IMR-90 (cell line): Measurements from ENCODE around the gene FKBP4. TPM values are rescaled to one million over a fixed set of nuclear protein-coding genes. Genes with fewer than 3 reads are reported as not detected.

ENCODE experiments used
- ATAC-seq: fragments of 200-7000 bp; cut with Tn5 transposase; 2 replicates; pipeline ENCODE4 v1.9.1; 2020; ENCODE audit warnings: low read depth, mild to moderate bottlenecking, moderate library complexity
- BruUV-seq: library from RNA; stranded (reverse); fragments of 400-500 nt; replicated peaks from 2 replicates; lab custom pipeline; 2021; lab: Mats Ljungman, UMichigan
- CTCF ChIA-PET: fragments of 300-600 bp; formaldehyde crosslinking; extraction: SDS; loops from one replicate; lab custom pipeline; 2021; ENCODE audit warnings: antibody characterized with exemption; lab: Yijun Ruan, JAX
- POLR2A ChIA-PET: fragments of 300-600 bp; sonication (Branson Sonifier 250); formaldehyde crosslinking; loops from one replicate; lab custom pipeline; 2022; ENCODE audit warnings: antibody characterized with exemption; ENCODE audit not compliant: unreplicated experiment; lab: Charles Lee
- DNase-seq: peaks from one replicate; pipeline ENCODE4 v3.0.0; 2013
- H2AFZ ChIP-seq: replicated peaks from 2 replicates; pipeline ENCODE3; 2013; ENCODE audit warnings: low read length, mild to moderate bottlenecking; ENCODE audit not compliant: poor library complexity
- H2AK5ac ChIP-seq: 2 replicates; pipeline ENCODE4 v1.6.1; 2013; ENCODE audit warnings: low read depth, low read length, inconsistent platforms
- H2AK9ac ChIP-seq: replicated peaks from 2 replicates; pipeline ENCODE3; 2013; ENCODE audit warnings: mild to moderate bottlenecking, low read depth, low read length, moderate library complexity; ENCODE audit not compliant: poor library complexity
- H2BK120ac ChIP-seq: 2 replicates; pipeline ENCODE4 v1.6.1; 2013; ENCODE audit warnings: low read depth, low read length, inconsistent platforms
- H2BK15ac ChIP-seq: 3 replicates; pipeline ENCODE4 v1.6.1; 2013; ENCODE audit warnings: low read depth, low read length, inconsistent platforms
- H2BK20ac ChIP-seq: 2 replicates; pipeline ENCODE4 v1.6.1; 2013; ENCODE audit warnings: low read depth, mild to moderate bottlenecking, inconsistent platforms, low read length, moderate library complexity
- H2BK5ac ChIP-seq: 2 replicates; pipeline ENCODE4 v1.6.1; 2013; ENCODE audit warnings: mild to moderate bottlenecking, low read depth, low read length, inconsistent platforms; ENCODE audit not compliant: poor library complexity, severe bottlenecking
- H3K14ac ChIP-seq: replicated peaks from 2 replicates; pipeline ENCODE4 v1.6.1; 2013; ENCODE audit warnings: low read depth, low read length, inconsistent platforms
- H3K18ac ChIP-seq: 2 replicates; pipeline ENCODE4 v1.6.1; 2013; ENCODE audit warnings: low read depth, low read length, control low read depth
- H3K23ac ChIP-seq: 2 replicates; pipeline ENCODE4 v1.6.1; 2013; ENCODE audit warnings: low read depth, low read length, inconsistent platforms
- H3K27ac ChIP-seq: 2 replicates; pipeline ENCODE4 v1.5.1; 2013; ENCODE audit warnings: mild to moderate bottlenecking, control low read depth, low read length; ENCODE audit not compliant: insufficient read depth
- H3K27me3 ChIP-seq: 2 replicates; pipeline ENCODE4 v1.6.1; 2013; ENCODE audit warnings: low read length; ENCODE audit not compliant: control insufficient read depth, insufficient read depth
- H3K36me3 ChIP-seq: 2 replicates; pipeline ENCODE4 v1.6.1; 2013; ENCODE audit warnings: low read length, mixed read lengths; ENCODE audit not compliant: control insufficient read depth, insufficient read depth
- H3K4ac ChIP-seq: 2 replicates; pipeline ENCODE4 v1.6.1; 2013; ENCODE audit warnings: low read depth, low read length, inconsistent platforms
- H3K4me1 ChIP-seq: 2 replicates; pipeline ENCODE4 v1.6.1; 2013; ENCODE audit warnings: low read length, mixed read lengths; ENCODE audit not compliant: control insufficient read depth, insufficient read depth
- H3K4me2 ChIP-seq: 2 replicates; pipeline ENCODE4 v1.6.1; 2013; ENCODE audit warnings: low read depth, mild to moderate bottlenecking, control low read depth, low read length, moderate library complexity
- H3K4me3 ChIP-seq: 2 replicates; pipeline ENCODE4 v1.5.1; 2013; ENCODE audit warnings: low read depth, mild to moderate bottlenecking, control low read depth, low read length, moderate library complexity; ENCODE audit not compliant: insufficient read depth
- H3K56ac ChIP-seq: 2 replicates; pipeline ENCODE4 v1.6.1; 2013; ENCODE audit warnings: low read length, inconsistent platforms; ENCODE audit not compliant: insufficient read depth; ENCODE audit errors: extremely low read depth
- H3K79me1 ChIP-seq, 2 experiments: 2 replicates each; pipeline ENCODE4 v1.6.1; 2013; ENCODE audit warnings: low read length in 2 of 2, inconsistent platforms in 1 of 2, low read depth in 1 of 2
- H3K9ac ChIP-seq: 2 replicates; pipeline ENCODE4 v1.6.1; 2013; ENCODE audit warnings: low read depth, low read length, control low read depth
- H3K9me1 ChIP-seq: 2 replicates; pipeline ENCODE4 v1.6.1; 2013; ENCODE audit warnings: low read length, inconsistent platforms; ENCODE audit not compliant: insufficient read depth
- H3K9me3 ChIP-seq: 2 replicates; pipeline ENCODE4 v1.6.1; 2013; ENCODE audit warnings: low read length; ENCODE audit not compliant: control insufficient read depth, insufficient read depth
- H4K20me1 ChIP-seq: 2 replicates; pipeline ENCODE4 v1.6.1; 2013; ENCODE audit warnings: low read length, inconsistent platforms; ENCODE audit not compliant: insufficient read depth
- H4K5ac ChIP-seq: 2 replicates; pipeline ENCODE4 v1.6.1; 2013; ENCODE audit warnings: mild to moderate bottlenecking, low read depth, low read length, control low read depth
- H4K8ac ChIP-seq, 2 experiments: 2 replicates each; pipeline ENCODE4 v1.6.1; 2013; ENCODE audit warnings: low read depth in 2 of 2, low read length in 2 of 2, control low read depth in 1 of 2, inconsistent platforms in 1 of 2
- H4K91ac ChIP-seq: 2 replicates; pipeline ENCODE4 v1.6.1; 2013; ENCODE audit warnings: low read depth, low read length, inconsistent platforms; ENCODE audit not compliant: insufficient read depth
- CEBPB ChIP-seq: IDR thresholded peaks from 2 replicates; pipeline ENCODE4 v1.6.1; 2012; ENCODE audit warnings: low read depth, low read length, improper control_type of control experiment
- CHD1 ChIP-seq: IDR thresholded peaks from 2 replicates; pipeline ENCODE4 v1.6.1; 2012; ENCODE audit warnings: low read depth, low read length, improper control_type of control experiment
- CTCF ChIP-seq: conservative IDR thresholded peaks from 2 replicates; pipeline ENCODE4 v1.5.1; 2012; ENCODE audit warnings: mild to moderate bottlenecking, low read depth, low read length, improper control_type of control experiment
- ELK1 ChIP-seq: fragments of 150-350 bp; IDR thresholded peaks from 2 replicates; pipeline ENCODE4 v1.6.1; 2016; ENCODE audit warnings: low read depth, mild to moderate bottlenecking, low read length, moderate library complexity, borderline replicate concordance
- FOS ChIP-seq: fragments of 150-350 bp; IDR thresholded peaks from 2 replicates; pipeline ENCODE4 v1.6.1; 2016; ENCODE audit warnings: low read depth, low read length
- MXI1 ChIP-seq: IDR thresholded peaks from 2 replicates; pipeline ENCODE4 v1.6.1; 2012; ENCODE audit warnings: low read depth, mild to moderate bottlenecking, low read length, moderate library complexity, borderline replicate concordance
- POLR2A ChIP-seq: IDR thresholded peaks from 2 replicates; pipeline ENCODE4 v1.6.1; 2012; ENCODE audit warnings: mild to moderate bottlenecking, low read depth, low read length
- RAD21 ChIP-seq: IDR thresholded peaks from 2 replicates; pipeline ENCODE4 v1.6.1; 2012; ENCODE audit warnings: low read length, improper control_type of control experiment
- RFX5 ChIP-seq: IDR thresholded peaks from 2 replicates; pipeline ENCODE4 v1.8.0; 2012; ENCODE audit warnings: low read depth, mild to moderate bottlenecking, low read length, moderate library complexity
- SMC3 ChIP-seq: fragments of 150-350 bp; IDR thresholded peaks from 2 replicates; pipeline ENCODE4 v1.6.1; 2016; ENCODE audit warnings: low read depth, mild to moderate bottlenecking, antibody characterized with exemption, low read length, moderate library complexity
- USF2 ChIP-seq: fragments of 150-350 bp; IDR thresholded peaks from 2 replicates; pipeline ENCODE4 v1.6.1; 2017; ENCODE audit warnings: mild to moderate bottlenecking, antibody characterized with exemption, low read length, low read depth
- WGBS, 2 experiments: methylation state at CpG; one replicate each; pipeline versions ENCODE4 v1.1.5 to v1.1.7; 2013; ENCODE audit warnings: missing lambda C conversion rate in 2 of 2; ENCODE audit not compliant: insufficient read length in 1 of 2; ENCODE audit errors: extremely low coverage in 2 of 2; 5-methylcytosine and 5-hydroxymethylcytosine counted together
- dilution Hi-C: fragments of 300-500 bp; cut with HindIII; formaldehyde crosslinking; loops from one replicate; pipeline ENCODE4 v1.14.3; 2018; ENCODE audit warnings: low sequenced_read_pairs; ENCODE audit not compliant: unreplicated experiment
- in situ Hi-C: fragments of 300-500 bp; cut with MboI; formaldehyde crosslinking; loops from 3 replicates; pipeline ENCODE4 v1.14.3; 2019; ENCODE audit warnings: low sequenced_read_pairs, inconsistent platforms, mixed read lengths
- intact Hi-C: fragments of 100-400 bp; cut with micrococcal nuclease; formaldehyde crosslinking; loops from 2 replicates; pipeline ENCODE4 v1.10.0; 2022
- polyA plus RNA-seq, 3 experiments: library from polyadenylated mRNA; depleted of rRNA; stranded (reverse); fragments of >200 nt; gene quantifications; 2 replicates each; pipeline ENCODE4 v1.2.3, GENCODE V29; 2012; ENCODE audit warnings: low replicate concordance in 1 of 3
- total RNA-seq: library from RNA; depleted of rRNA; stranded (reverse); fragments of >200 nt; gene quantifications from 2 replicates; pipeline ENCODE4 v1.2.3, GENCODE V29; 2012

The FKBP4 gene
- total and polyA plus RNA-seq, 2 of the 4 experiments (the other 2 are of a cell fraction) = 35.7 to 36.0 TPM

GRCh38 chr12:2833327-2833726 is 38.6 kb downstream of the FKBP4 start:
- TF ChIP-seq POLR2A (no peak), CEBPB (no peak), CHD1 (no peak), SMC3 (no peak), RFX5 (no peak), RAD21 (no peak), USF2 (no peak), MXI1 (no peak), ELK1 (no peak), CTCF (no peak), FOS (no peak)
- no peak overlapping the region for H3K23ac ChIP-seq
- no peak overlapping the region for H3K4me2 ChIP-seq
- H3K56ac ChIP-seq = no peak overlapping the region
- no peaks in the 10 kb centered on the region for H3K79me1 ChIP-seq
- no peak overlapping the region for H3K4me3 ChIP-seq
- BruUV-seq = no TSS peak
- H2BK120ac ChIP-seq = no peak overlapping the region
- ChIA-PET POLR2A (no interaction called here), CTCF (interaction anchor here (0.9 kb wide), 1 partner anchor 8 kb away, joined by 3 read pairs; no protein-coding TSS in a partner anchor)
- H3K27ac ChIP-seq = no peak overlapping the region
- intact Hi-C loops (no loop called here), dilution Hi-C loops (no loop called here), in situ Hi-C loops (no loop called here)
- no peak overlapping the region for H3K14ac ChIP-seq
- H3K4ac ChIP-seq = no peak overlapping the region
- no peak for ATAC-seq
- no peaks in the 10 kb centered on the region for H4K20me1 ChIP-seq
- H2BK5ac ChIP-seq = no peak overlapping the region
- no peak overlapping the region for H2AK9ac ChIP-seq
- no peak overlapping the region for H2AFZ ChIP-seq
- 0 out of 2 replicates have a peak, but pooled peaks cover 2% of the 10 kb centered on the region for H3K9me1 ChIP-seq
- H2AK5ac ChIP-seq = no peak overlapping the region
- peaks cover 6% of the 10 kb centered on the region for H3K36me3 ChIP-seq
- no peak overlapping the region for H4K8ac ChIP-seq
- no peak overlapping the region for H2BK20ac ChIP-seq
- H4K91ac ChIP-seq = no peak overlapping the region
- no peak overlapping the region for H4K5ac ChIP-seq
- no peak overlapping the region for H2BK15ac ChIP-seq
- DNase-seq = no peak
- H3K9me3 ChIP-seq = no peaks in the 10 kb centered on the region
- H3K27me3 ChIP-seq = no peaks in the 10 kb centered on the region
- no peak overlapping the region for H3K18ac ChIP-seq
- H3K4me1 ChIP-seq = peaks cover 7% of the 10 kb centered on the region
- WGBS, 2 experiments = no CpG with 5 or more reads among the region's 5 CpGs
- no peak overlapping the region for H3K9ac ChIP-seq
